Midbrain (tissue), 1 donor: ENCODE measurements around the gene THBS3.

Experiments
- DNase-seq: peaks from one replicate; lab custom pipeline; 2025; lab: John Stamatoyannopoulos, UW

The THBS3 gene

GRCh38 chr1:155187456-155187891 lies 20.2 kb downstream of the THBS3 start:
- no peak for DNase-seq

GRCh38 chr1:155186794-155187455 lies 20.8 kb downstream of the THBS3 start:
- DNase-seq, result no peak

- no peak for DNase-seq
Measured at GRCh38 chr1:155186067-155186793, 21.5 kb downstream of the THBS3 start.

- DNase-seq, result no peak
Measured at GRCh38 chr1:155185783-155186066, 22.0 kb downstream of the THBS3 start.

- DNase-seq, result no peak
Measured at GRCh38 chr1:155184835-155185782, 22.6 kb downstream of the THBS3 start.

- DNase-seq, result no peak
Measured at GRCh38 chr1:155184351-155184811, 23.3 kb downstream of the THBS3 start.

GRCh38 chr1:155183775-155184221 lies 23.9 kb downstream of the THBS3 start:
- no peak for DNase-seq

GRCh38 chr1:155182052-155182550 lies 25.6 kb downstream of the THBS3 start:
- DNase-seq, result no peak

- no peak for DNase-seq
Measured at GRCh38 chr1:155181371-155182051, 26.2 kb downstream of the THBS3 start.

- no peak for DNase-seq
Measured at GRCh38 chr1:155179112-155180031, 28.3 kb downstream of the THBS3 start.

- DNase-seq, result no peak
Measured at GRCh38 chr1:155178441-155179111, 29.1 kb downstream of the THBS3 start.

GRCh38 chr1:155177918-155178281 lies 29.8 kb downstream of the THBS3 start:
- no peak for DNase-seq

GRCh38 chr1:155177192-155177917 lies 30.3 kb downstream of the THBS3 start:
- no peak for DNase-seq

GRCh38 chr1:155176544-155177071 lies 31.1 kb downstream of the THBS3 start:
- DNase-seq, result peak; percentile 86

- DNase-seq, result no peak
Measured at GRCh38 chr1:155175927-155176371, 31.7 kb downstream of the THBS3 start.

GRCh38 chr1:155175281-155175926 lies 32.3 kb downstream of the THBS3 start:
- DNase-seq, result no peak

- no peak for DNase-seq
Measured at GRCh38 chr1:155174324-155175280, 33.1 kb downstream of the THBS3 start.
